GM23338 (cell line): Measurements from ENCODE around the gene ERRFI1. TPM values are rescaled to one million over a fixed set of nuclear protein-coding genes. Genes with fewer than 3 reads are reported as not detected.

ENCODE experiments used
- ATAC-seq: fragments of 200-7000 bp; cut with Tn5 transposase; 3 replicates; pipeline ENCODE4 v1.9.1; 2020
- DNase-seq: peaks from one replicate; pipeline ENCODE4 v3.0.0-alpha.2; 2015; ENCODE audit warnings: low spot score
- H2AFZ ChIP-seq: fragments of 200-600 bp; sonication (generic); 2 replicates; pipeline ENCODE4 v1.8.0; 2016; ENCODE audit warnings: antibody characterized with exemption, mild to moderate bottlenecking, moderate library complexity
- H3F3A ChIP-seq: fragments of 200-600 bp; sonication (generic); replicated peaks from 2 replicates; pipeline ENCODE4 v1.8.0; 2017; ENCODE audit warnings: antibody characterized with exemption, mixed run types, low read depth
- H3K27ac ChIP-seq: fragments of 200-600 bp; sonication (generic); 2 replicates; pipeline ENCODE4 v1.6.1; 2016; ENCODE audit warnings: low read depth
- H3K27me3 ChIP-seq: fragments of 200-600 bp; sonication (generic); 2 replicates; pipeline ENCODE4 v1.8.0; 2016; ENCODE audit warnings: mild to moderate bottlenecking, mixed run types, moderate library complexity; ENCODE audit not compliant: insufficient read depth
- H3K36me3 ChIP-seq: fragments of 200-600 bp; sonication (generic); 2 replicates; pipeline ENCODE4 v1.8.0; 2016; ENCODE audit warnings: mild to moderate bottlenecking; ENCODE audit not compliant: insufficient read depth
- H3K4me1 ChIP-seq: fragments of 200-600 bp; sonication (generic); 2 replicates; pipeline ENCODE4 v1.8.0; 2016; ENCODE audit warnings: mild to moderate bottlenecking, moderate library complexity; ENCODE audit not compliant: insufficient read depth
- H3K4me2 ChIP-seq: fragments of 200-600 bp; sonication (generic); 2 replicates; pipeline ENCODE4 v1.7.1; 2017; ENCODE audit warnings: mixed run types
- H3K4me3 ChIP-seq: fragments of 200-600 bp; sonication (generic); 2 replicates; pipeline ENCODE4 v1.6.1; 2016; ENCODE audit warnings: mixed run types
- H3K79me2 ChIP-seq: fragments of 200-600 bp; sonication (generic); replicated peaks from 2 replicates; pipeline ENCODE4 v1.8.0; 2017; ENCODE audit warnings: mild to moderate bottlenecking; ENCODE audit not compliant: insufficient read depth
- H3K9me2 ChIP-seq: fragments of 200-600 bp; sonication (generic); 2 replicates; pipeline ENCODE4 v1.8.0; 2017; ENCODE audit not compliant: insufficient read depth
- H4K20me1 ChIP-seq: fragments of 200-600 bp; sonication (generic); replicated peaks from 2 replicates; pipeline ENCODE4 v1.8.0; 2017; ENCODE audit warnings: mild to moderate bottlenecking; ENCODE audit not compliant: insufficient read depth
- H3K27ac Mint-ChIP-seq: 2 replicates; pipeline ENCODE4 v1.8.0; 2020; ENCODE audit warnings: inconsistent platforms, mild to moderate bottlenecking, moderate library complexity, mixed read lengths
- H3K27me3 Mint-ChIP-seq: 3 replicates; pipeline ENCODE4 v1.8.0; 2022; ENCODE audit warnings: low read depth, mild to moderate bottlenecking, moderate library complexity, mixed read lengths, inconsistent platforms; ENCODE audit not compliant: insufficient read depth, poor library complexity
- H3K36me3 Mint-ChIP-seq: 3 replicates; pipeline ENCODE4 v1.8.0; 2021; ENCODE audit warnings: low read depth, mild to moderate bottlenecking, inconsistent platforms, moderate library complexity, mixed read lengths
- H3K4me1 Mint-ChIP-seq: 3 replicates; pipeline ENCODE4 v1.8.0; 2020; ENCODE audit warnings: mild to moderate bottlenecking, inconsistent platforms, mixed read lengths
- H3K4me3 Mint-ChIP-seq: 3 replicates; pipeline ENCODE4 v1.8.0; 2021; ENCODE audit warnings: moderate library complexity, mild to moderate bottlenecking, inconsistent platforms, mixed read lengths
- H3K9me3 Mint-ChIP-seq: 3 replicates; pipeline ENCODE4 v1.8.0; 2020; ENCODE audit warnings: moderate library complexity, mild to moderate bottlenecking, inconsistent platforms, mixed read lengths
- CREB1 ChIP-seq: fragments of 250-450 bp; sonication (Bioruptor Pico); IDR thresholded peaks from 2 replicates; pipeline ENCODE4 v1.5.0; 2020; ENCODE audit warnings: low read depth, mild to moderate bottlenecking, moderate library complexity
- CTCF ChIP-seq, 2 experiments: fragments of 200-600 bp in 1 of 2; sonication (generic) in 1 of 2; conservative IDR thresholded peaks; 2 replicates each; pipeline versions ENCODE4 v1.5.1 to v1.6.1; 2016 to 2017; ENCODE audit warnings: antibody characterized with exemption in 2 of 2, low read depth in 2 of 2, mild to moderate bottlenecking in 2 of 2, moderate library complexity in 1 of 2
- ETS1 ChIP-seq: IDR thresholded peaks from 2 replicates; pipeline ENCODE4 v1.6.1; 2016; ENCODE audit warnings: antibody characterized with exemption
- EZH2 ChIP-seq: fragments of 200-600 bp; sonication (generic); IDR thresholded peaks from one replicate; pipeline ENCODE4 v1.8.0; 2017; ENCODE audit warnings: antibody characterized with exemption, mild to moderate bottlenecking, low read depth; ENCODE audit not compliant: unreplicated experiment
- EZH2phosphoT487 ChIP-seq: fragments of 200-600 bp; sonication (generic); IDR thresholded peaks from one replicate; pipeline ENCODE4 v1.8.1; 2018; ENCODE audit warnings: antibody characterized with exemption; ENCODE audit not compliant: unreplicated experiment
- JUNB ChIP-seq: IDR thresholded peaks from one replicate; pipeline ENCODE4 v1.6.1; 2016; ENCODE audit warnings: antibody characterized with exemption; ENCODE audit not compliant: unreplicated experiment
- NANOG ChIP-seq: IDR thresholded peaks from 2 replicates; pipeline ENCODE4 v1.6.1; 2016; ENCODE audit warnings: antibody characterized with exemption, borderline replicate concordance
- POLR2AphosphoS5 ChIP-seq: IDR thresholded peaks from 2 replicates; pipeline ENCODE4 v1.6.1; 2016; ENCODE audit warnings: antibody characterized with exemption, low read depth
- REST ChIP-seq: IDR thresholded peaks from one replicate; pipeline ENCODE4 v1.6.1; 2018; ENCODE audit warnings: antibody characterized with exemption; ENCODE audit not compliant: unreplicated experiment
- STAT1 ChIP-seq: IDR thresholded peaks from one replicate; pipeline ENCODE4 v1.6.1; 2016; ENCODE audit warnings: antibody characterized with exemption; ENCODE audit not compliant: unreplicated experiment
- ZNF114 ChIP-seq: fragments of 250-450 bp; sonication (Bioruptor Pico); IDR thresholded peaks from 2 replicates; pipeline ENCODE4 v1.5.0; 2020; ENCODE audit warnings: mild to moderate bottlenecking, moderate library complexity
- polyA plus RNA-seq: library from polyadenylated mRNA; unstranded; fragments of >200 nt; fragmentation: Nextera tagmentation; extraction: Ambion mirVana; gene quantifications from 2 replicates; pipeline ENCODE4 v1.2.1, GENCODE V29; 2016
- total RNA-seq: library from RNA; depleted of rRNA; stranded (reverse); fragments of >200 nt; shearing (Covaris generic); gene quantifications from 2 replicates; pipeline ENCODE4 v1.2.3, GENCODE V29; 2014

The ERRFI1 gene
- total and polyA plus RNA-seq, 2 experiments from 2014 or later: 22.9 to 59.8 TPM

GRCh38 chr1:8012955-8013354 lies 13.2 kb downstream of the ERRFI1 start (continued):
- TF ChIP-seq JUNB (no peak), ZNF114 (no peak), CREB1 (CRISPR knock-in tag) (no peak), CTCF (conservative IDR thresholded peaks at IDR 0.05; ENCODE audit: low read depth in 2 of 2) (no peak), NANOG (no peak), ETS1 (no peak), EZH2 (no peak), REST (no peak), EZH2phosphoT487 (no peak)

GRCh38 chr1:8011923-8012858 lies 13.9 kb downstream of the ERRFI1 start:
- H3K27me3 ChIP-seq: no peaks in the 10 kb centered on the region
- no peak overlapping the region for H3K4me2 ChIP-seq
- Mint-ChIP-seq H3K27ac (no peak overlapping the region), H3K36me3 (peaks cover 47% of the 10 kb centered on the region), H3K4me1 (peaks cover 23% of the 10 kb centered on the region; the same call in 2 of the 3 replicates), H3K4me3 (no peak overlapping the region), H3K27me3 (no peaks in the 10 kb centered on the region), H3K9me3 (no peaks in the 10 kb centered on the region)
- peaks cover 24% of the 10 kb centered on the region for H4K20me1 ChIP-seq
- DNase-seq: no peak
- H3K9me2 ChIP-seq: no peaks in the 10 kb centered on the region
- no peak overlapping the region for H2AFZ ChIP-seq
- peaks cover 29% of the 10 kb centered on the region for H3K36me3 ChIP-seq
- H3K4me1 ChIP-seq: peaks cover 20% of the 10 kb centered on the region
- no peak for ATAC-seq
- H3F3A ChIP-seq: peaks cover 16% of the 10 kb centered on the region
- no peak overlapping the region for H3K27ac ChIP-seq
- H3K79me2 ChIP-seq: peaks cover 52% of the 10 kb centered on the region
- no peak overlapping the region for H3K4me3 ChIP-seq
- TF ChIP-seq NANOG: no peak
- TF ChIP-seq REST: no peak
- no peak for TF ChIP-seq CREB1 (CRISPR knock-in tag)
- TF ChIP-seq POLR2AphosphoS5: no peak
- no peak for TF ChIP-seq EZH2phosphoT487
- TF ChIP-seq STAT1: no peak
- TF ChIP-seq EZH2: no peak
